Neural cell (in vitro differentiated cells): ENCODE measurements around the gene C1RL. TPM values are rescaled to one million over a fixed set of nuclear protein-coding genes. Genes with fewer than 3 reads are reported as not detected.

Source experiments
- H2AFZ ChIP-seq: fragments of 200-600, 300-800 bp; sonication (generic), shearing (Covaris generic); 2 replicates; pipeline ENCODE4 v1.6.0; 2014; ENCODE audit warnings: low read depth, mild to moderate bottlenecking, antibody characterized with exemption, low read length, moderate library complexity
- H3F3A ChIP-seq: fragments of 200-600 bp; shearing (Covaris generic); 2 replicates; pipeline ENCODE4 v1.6.1; 2016; ENCODE audit warnings: mild to moderate bottlenecking, moderate library complexity, mixed read lengths, antibody characterized with exemption, low read length; ENCODE audit not compliant: insufficient read depth, poor library complexity, severe bottlenecking
- H3K27ac ChIP-seq: fragments of 200-600, 300-800 bp; sonication (generic), shearing (Covaris generic); 2 replicates; pipeline ENCODE4 v1.5.1; 2014; ENCODE audit warnings: mild to moderate bottlenecking, low read length, moderate library complexity
- H3K27me3 ChIP-seq: fragments of 300-800, 200-600 bp; sonication (generic), shearing (Covaris generic); 2 replicates; pipeline ENCODE4 v1.6.0; 2014; ENCODE audit warnings: mild to moderate bottlenecking, low read depth, low read length, moderate library complexity; ENCODE audit not compliant: insufficient read depth
- H3K36me3 ChIP-seq: fragments of 300-800, 200-600 bp; sonication (generic), shearing (Covaris generic); 2 replicates; pipeline ENCODE4 v1.5.1; 2014; ENCODE audit warnings: mild to moderate bottlenecking, antibody characterized with exemption, low read length, moderate library complexity; ENCODE audit not compliant: insufficient read depth
- H3K4me2 ChIP-seq: fragments of 300-800, 200-600 bp; sonication (generic), shearing (Covaris generic); 2 replicates; pipeline ENCODE4 v1.6.0; 2014; ENCODE audit warnings: mild to moderate bottlenecking, low read length
- H3K4me3 ChIP-seq: fragments of 300-800, 200-600 bp; sonication (generic), shearing (Covaris generic); 2 replicates; pipeline ENCODE4 v1.5.1; 2014; ENCODE audit warnings: mild to moderate bottlenecking, low read length, moderate library complexity
- H3K79me2 ChIP-seq: fragments of 200-600 bp; shearing (Covaris generic); replicated peaks from 2 replicates; pipeline ENCODE4 v1.6.0; 2014; ENCODE audit warnings: mild to moderate bottlenecking, low read length, moderate library complexity; ENCODE audit not compliant: insufficient read depth
- H3K9ac ChIP-seq: fragments of 300-800, 200-600 bp; sonication (generic), shearing (Covaris generic); 2 replicates; pipeline ENCODE4 v1.6.1; 2016; ENCODE audit warnings: mild to moderate bottlenecking, low read length, mixed read lengths
- H3K9me2 ChIP-seq: fragments of 200-600 bp; shearing (Covaris generic); 2 replicates; pipeline ENCODE4 v1.6.1; 2016; ENCODE audit warnings: mild to moderate bottlenecking, low read length, mixed read lengths; ENCODE audit not compliant: insufficient read depth
- H3K9me3 ChIP-seq: fragments of 200-600, 300-800 bp; sonication (generic), shearing (Covaris generic); 2 replicates; pipeline ENCODE4 v1.6.1; 2016; ENCODE audit warnings: mild to moderate bottlenecking, mixed run types, low read length, moderate library complexity, mixed read lengths
- H4K20me1 ChIP-seq: fragments of 200-600 bp; shearing (Covaris generic); 2 replicates; pipeline ENCODE4 v1.6.1; 2016; ENCODE audit warnings: mild to moderate bottlenecking, mixed run types; ENCODE audit not compliant: insufficient read depth
- CTCF ChIP-seq: fragments of 450-650 bp; IDR thresholded peaks from 2 replicates; pipeline ENCODE4 v1.5.1; 2014; ENCODE audit warnings: antibody characterized with exemption, mild to moderate bottlenecking, moderate library complexity; ENCODE audit not compliant: poor library complexity, severe bottlenecking
- EP300 ChIP-seq: fragments of 450-650 bp; conservative IDR thresholded peaks from 2 replicates; pipeline ENCODE4 v1.6.1; 2014; ENCODE audit warnings: antibody characterized with exemption, mild to moderate bottlenecking, moderate library complexity; ENCODE audit not compliant: poor library complexity, severe bottlenecking
- EZH2 ChIP-seq: fragments of 200-600, 300-800 bp; shearing (Covaris generic), sonication (generic); IDR thresholded peaks from 2 replicates; pipeline ENCODE4 v1.6.1; 2014; ENCODE audit warnings: antibody characterized with exemption, low read length, borderline replicate concordance, mild to moderate bottlenecking; ENCODE audit not compliant: insufficient read depth, poor library complexity, severe bottlenecking
- MXI1 ChIP-seq: fragments of 450-650 bp; conservative IDR thresholded peaks from 2 replicates; pipeline ENCODE4 v1.6.1; 2014; ENCODE audit warnings: antibody characterized with exemption, mild to moderate bottlenecking; ENCODE audit not compliant: poor library complexity, severe bottlenecking
- POLR2AphosphoS5 ChIP-seq: IDR thresholded peaks from 2 replicates; pipeline ENCODE4 v1.6.1; 2012
- RAD21 ChIP-seq: fragments of 450-650 bp; conservative IDR thresholded peaks from 2 replicates; pipeline ENCODE4 v1.6.1; 2014; ENCODE audit warnings: antibody characterized with exemption, mild to moderate bottlenecking, moderate library complexity
- REST ChIP-seq: IDR thresholded peaks from 2 replicates; pipeline ENCODE4 v1.6.1; 2012; ENCODE audit warnings: borderline replicate concordance
- SMC3 ChIP-seq: fragments of 450-650 bp; conservative IDR thresholded peaks from 2 replicates; pipeline ENCODE4 v1.6.1; 2014; ENCODE audit warnings: antibody characterized with exemption, mild to moderate bottlenecking, moderate library complexity; ENCODE audit not compliant: poor library complexity
- TAF1 ChIP-seq: IDR thresholded peaks from 2 replicates; pipeline ENCODE4 v1.6.1; 2012; ENCODE audit warnings: low read depth
- polyA plus RNA-seq: library from polyadenylated mRNA; depleted of rRNA; stranded (reverse); fragments of >200 nt; gene quantifications from 2 replicates; pipeline ENCODE4 v1.2.3, GENCODE V29; 2014

The C1RL gene
- polyA plus RNA-seq, 1 donor from 2014 or later, result 2.8 TPM

- Histone ChIP-seq H3K9ac (no peak overlapping the region), H3K4me3 (no peak overlapping the region), H3F3A (no peaks in the 10 kb centered on the region), H3K9me3 (no peaks in the 10 kb centered on the region), H4K20me1 (no peaks in the 10 kb centered on the region), H3K4me2 (no peak overlapping the region), H3K27ac (no peak overlapping the region), H3K36me3 (peaks cover 24% of the 10 kb centered on the region), H3K9me2 (no peaks in the 10 kb centered on the region), H3K27me3 (no peaks in the 10 kb centered on the region), H2AFZ (no peak overlapping the region), H3K79me2 (no peaks in the 10 kb centered on the region)
- peak; percentile 40 for TF ChIP-seq SMC3
- TF ChIP-seq CTCF, result peak; percentile 53
- TF ChIP-seq RAD21, result no peak
Measured at GRCh38 chr12:7142056-7142644, 33.1 kb upstream of the C1RL start.

GRCh38 chr12:7141351-7142005, 32.5 kb upstream of the C1RL start:
- Histone ChIP-seq H3K9ac (no peak overlapping the region), H3K4me2 (no peak overlapping the region), H4K20me1 (no peaks in the 10 kb centered on the region), H3K4me3 (no peak overlapping the region), H3K27me3 (no peaks in the 10 kb centered on the region), H3K79me2 (no peaks in the 10 kb centered on the region), H3F3A (no peaks in the 10 kb centered on the region), H3K9me2 (no peaks in the 10 kb centered on the region), H3K27ac (no peak overlapping the region), H2AFZ (no peak overlapping the region), H3K36me3 (peaks cover 23% of the 10 kb centered on the region), H3K9me3 (no peaks in the 10 kb centered on the region)
- TF ChIP-seq CTCF (no peak), SMC3 (no peak), MXI1 (no peak), REST (no peak), TAF1 (no peak), POLR2AphosphoS5 (no peak), EP300 (no peak), EZH2 (no peak), RAD21 (no peak)
